Neutrophil (primary cell): ENCODE results near the gene GTF2I.

Source experiments
- H3K27ac ChIP-seq: fragments of 200-600 bp; sonication (generic); 2 replicates; pipeline ENCODE4 v1.5.1; 2016; ENCODE audit warnings: mild to moderate bottlenecking, moderate library complexity
- H3K27me3 ChIP-seq: fragments of 200-600 bp; sonication (generic); 2 replicates; pipeline ENCODE4 v1.6.0; 2016; ENCODE audit warnings: mild to moderate bottlenecking
- H3K36me3 ChIP-seq: fragments of 200-600 bp; sonication (generic); 2 replicates; pipeline ENCODE4 v1.5.1; 2017
- H3K4me1 ChIP-seq, 2 experiments: fragments of 200-600 bp in 1 of 2; sonication (generic) in 1 of 2; 1 replicate in 1 of 2; 2 replicates in 1 of 2; pipeline versions ENCODE4 v1.5.1 to v1.6.1; 2013 to 2016; ENCODE audit warnings: low read depth in 1 of 2, low read length in 1 of 2, mild to moderate bottlenecking in 1 of 2, moderate library complexity in 1 of 2; ENCODE audit not compliant: control insufficient read depth in 1 of 2, insufficient read depth in 1 of 2
- H3K4me3 ChIP-seq, 2 experiments: fragments of 200-600 bp in 1 of 2; sonication (generic) in 1 of 2; 1 replicate in 1 of 2; 2 replicates in 1 of 2; pipeline ENCODE4 v1.5.1; 2013 to 2016; ENCODE audit warnings: low read depth in 1 of 2, low read length in 1 of 2, mild to moderate bottlenecking in 1 of 2, moderate library complexity in 1 of 2
- H3K9me3 ChIP-seq: fragments of 200-600 bp; sonication (generic); 2 replicates; pipeline ENCODE4 v1.5.1; 2016
- CTCF ChIP-seq: fragments of 200-600 bp; sonication (generic); IDR thresholded peaks from 2 replicates; pipeline ENCODE4 v1.5.1; 2016; ENCODE audit warnings: antibody characterized with exemption

Gene GTF2I

GRCh38 chr7:74622228-74622749 lies 35.2 kb upstream of the GTF2I start:
- Histone ChIP-seq H3K4me3 (no peak overlapping the region), H3K9me3 (no peaks in the 10 kb centered on the region), H3K36me3 (no peaks in the 10 kb centered on the region), H3K27ac (no peak overlapping the region), H3K4me1 (peaks cover 9% of the 10 kb centered on the region in 2 experiments), H3K27me3 (no peaks in the 10 kb centered on the region)
- no peak for TF ChIP-seq CTCF

DNA sequence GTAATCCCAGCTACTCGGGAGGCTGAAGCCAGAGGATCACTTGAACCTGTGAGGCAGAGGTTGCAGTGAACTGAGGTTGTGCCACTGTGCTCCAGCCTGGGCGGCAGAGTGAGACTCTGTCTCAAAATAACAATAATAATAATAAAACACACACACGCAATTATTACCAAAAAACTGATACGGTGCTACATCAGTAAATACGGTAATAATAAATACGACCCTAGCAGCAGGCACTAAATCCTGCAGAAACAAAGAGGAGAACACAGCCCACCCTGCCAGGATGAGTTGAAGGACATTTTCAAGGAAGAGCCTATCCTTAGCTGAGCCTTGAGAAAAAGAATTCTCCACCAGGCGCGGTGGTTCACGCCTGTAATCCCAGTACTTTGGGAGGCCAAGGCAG lies 34.4 kb upstream of the GTF2I start:
- no peaks in the 10 kb centered on the region for H3K27me3 ChIP-seq
- H3K9me3 ChIP-seq, result no peaks in the 10 kb centered on the region
- peaks cover under 1% of the 10 kb centered on the region in 2 experiments for H3K4me1 ChIP-seq
- H3K36me3 ChIP-seq, result no peaks in the 10 kb centered on the region
- no peak overlapping the region for H3K4me3 ChIP-seq
- no peak for TF ChIP-seq CTCF
- H3K27ac ChIP-seq, result no peak overlapping the region

DNA sequence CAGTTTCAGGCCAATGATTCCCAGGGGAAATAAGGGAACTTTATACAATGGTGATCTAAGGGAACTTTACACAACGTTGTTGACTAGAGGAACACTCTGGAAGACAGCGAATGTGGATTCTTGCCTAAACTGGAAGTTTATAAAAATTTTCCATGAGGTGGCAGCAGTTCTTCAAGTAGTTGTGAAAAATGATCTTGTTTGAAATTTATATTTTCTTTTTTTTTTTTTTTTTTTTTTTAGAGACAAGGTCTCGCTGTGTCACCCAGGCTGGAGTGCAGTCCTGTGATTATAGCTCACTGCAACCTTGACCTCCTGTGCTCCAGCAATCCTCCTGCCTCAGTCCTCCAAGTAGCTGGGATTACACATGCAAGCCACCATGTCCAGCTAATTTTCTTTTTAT lies 32.1 kb upstream of the GTF2I start:
- Histone ChIP-seq H3K36me3 (no peaks in the 10 kb centered on the region), H3K4me1 (no peaks in the 10 kb centered on the region), H3K27me3 (no peaks in the 10 kb centered on the region), H3K9me3 (no peaks in the 10 kb centered on the region), H3K27ac (no peak overlapping the region), H3K4me3 (no peak overlapping the region)
- TF ChIP-seq CTCF, result no peak

- Histone ChIP-seq H3K27me3 (no peaks in the 10 kb centered on the region), H3K36me3 (no peaks in the 10 kb centered on the region), H3K9me3 (no peaks in the 10 kb centered on the region), H3K4me1 (no peaks in the 10 kb centered on the region), H3K27ac (no peak overlapping the region), H3K4me3 (no peak overlapping the region)
- TF ChIP-seq CTCF, result no peak
These were observed 29.7 kb upstream of the GTF2I start for GRCh38 chr7:74627661-74628411.

DNA sequence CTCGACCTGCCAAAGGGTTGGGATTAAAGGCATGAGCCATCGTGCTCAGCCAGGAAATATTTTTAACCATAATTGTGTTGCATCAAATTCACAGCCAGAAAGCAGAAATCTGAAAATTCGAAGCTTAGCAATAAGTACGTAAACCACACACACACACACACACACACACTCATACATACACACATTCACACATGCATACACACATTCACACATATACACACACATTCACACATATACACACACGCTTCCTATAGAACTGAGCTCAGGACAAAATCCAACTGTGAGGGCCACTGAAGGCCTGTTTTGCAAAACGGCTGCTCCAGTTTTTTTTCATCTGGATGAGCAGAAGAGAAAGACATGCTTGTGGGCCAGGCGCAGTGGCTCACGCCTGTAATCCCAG lies 25.0 kb upstream of the GTF2I start:
- H3K4me3 ChIP-seq, result no peak overlapping the region
- no peaks in the 10 kb centered on the region for H3K9me3 ChIP-seq
- H3K27ac ChIP-seq, result no peak overlapping the region
- TF ChIP-seq CTCF, result no peak
- H3K4me1 ChIP-seq, result no peaks in the 10 kb centered on the region
- H3K27me3 ChIP-seq, result no peaks in the 10 kb centered on the region
- no peaks in the 10 kb centered on the region for H3K36me3 ChIP-seq
